Cardiac fibroblast (primary cell): Measurements from ENCODE around the gene POLR2C.

Source experiments
- DNase-seq, 2 donors: peaks; one replicate each; pipeline versions ENCODE4 v3.0.0 to v3.0.0-alpha.2; 2010; ENCODE audit warnings: low read depth in 2 of 2
- H3K4me3 ChIP-seq, 2 donors: replicated peaks in 1 of 2; 1 replicate in 1 of 2; 2 replicates in 1 of 2; pipeline ENCODE4 v1.5.1; 2011; ENCODE audit warnings: low read depth in 2 of 2, low read length in 2 of 2, mild to moderate bottlenecking in 2 of 2, moderate library complexity in 1 of 2
- TF ChIP-seq, protein P1 (sequence below): IDR thresholded peaks from one replicate; pipeline ENCODE4 v1.5.1; 2011; ENCODE audit warnings: low read depth, mild to moderate bottlenecking, low read length, inconsistent platforms

POLR2C gene

DNA sequence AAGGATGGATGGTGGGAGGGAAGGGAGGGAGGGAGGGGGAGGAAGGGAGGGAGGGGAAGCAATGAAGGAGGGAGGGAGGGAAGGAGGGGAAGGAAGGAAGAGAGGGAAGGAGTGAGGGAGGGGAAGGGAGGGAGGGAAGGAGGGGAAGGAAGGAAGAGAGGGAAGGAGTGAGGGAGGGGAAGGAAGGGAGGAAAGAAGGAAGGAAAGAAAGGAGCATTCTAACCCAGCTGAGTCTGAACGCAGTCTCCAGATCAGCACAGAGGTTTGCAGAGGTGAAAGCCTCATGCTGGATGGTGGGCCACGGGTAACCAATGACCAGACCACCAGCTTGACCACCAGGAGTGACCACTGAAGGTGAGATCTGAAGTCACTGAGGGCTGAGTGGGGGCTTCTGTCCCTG is 39.3 kb upstream of the POLR2C start:
- no peak for DNase-seq
- H3K4me3 ChIP-seq: no peak overlapping the region
- TF ChIP-seq, protein P1, sequence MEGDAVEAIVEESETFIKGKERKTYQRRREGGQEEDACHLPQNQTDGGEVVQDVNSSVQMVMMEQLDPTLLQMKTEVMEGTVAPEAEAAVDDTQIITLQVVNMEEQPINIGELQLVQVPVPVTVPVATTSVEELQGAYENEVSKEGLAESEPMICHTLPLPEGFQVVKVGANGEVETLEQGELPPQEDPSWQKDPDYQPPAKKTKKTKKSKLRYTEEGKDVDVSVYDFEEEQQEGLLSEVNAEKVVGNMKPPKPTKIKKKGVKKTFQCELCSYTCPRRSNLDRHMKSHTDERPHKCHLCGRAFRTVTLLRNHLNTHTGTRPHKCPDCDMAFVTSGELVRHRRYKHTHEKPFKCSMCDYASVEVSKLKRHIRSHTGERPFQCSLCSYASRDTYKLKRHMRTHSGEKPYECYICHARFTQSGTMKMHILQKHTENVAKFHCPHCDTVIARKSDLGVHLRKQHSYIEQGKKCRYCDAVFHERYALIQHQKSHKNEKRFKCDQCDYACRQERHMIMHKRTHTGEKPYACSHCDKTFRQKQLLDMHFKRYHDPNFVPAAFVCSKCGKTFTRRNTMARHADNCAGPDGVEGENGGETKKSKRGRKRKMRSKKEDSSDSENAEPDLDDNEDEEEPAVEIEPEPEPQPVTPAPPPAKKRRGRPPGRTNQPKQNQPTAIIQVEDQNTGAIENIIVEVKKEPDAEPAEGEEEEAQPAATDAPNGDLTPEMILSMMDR: no peak

DNA sequence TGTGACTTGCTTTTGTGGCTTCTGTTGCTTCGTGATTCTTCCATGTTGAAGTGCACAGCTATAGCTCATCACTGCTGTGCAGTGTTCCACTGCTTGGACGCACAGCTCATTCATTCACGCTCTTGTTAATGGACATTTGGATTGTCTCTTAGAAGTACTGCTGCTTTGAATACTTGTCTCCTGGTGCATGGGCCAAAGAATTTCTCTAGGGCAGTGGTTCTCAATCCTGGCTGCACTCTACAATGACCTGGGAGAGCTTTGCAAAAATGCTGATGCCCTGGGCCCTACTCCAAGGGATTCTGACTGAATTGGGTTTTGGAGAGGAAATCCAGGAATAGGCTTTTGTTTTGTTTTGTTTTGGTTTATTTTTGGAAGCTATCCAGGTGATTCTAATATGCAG is 37.9 kb upstream of the POLR2C start:
- DNase-seq: no peak
- no peak overlapping the region for H3K4me3 ChIP-seq
- TF ChIP-seq, protein P1: no peak

DNA sequence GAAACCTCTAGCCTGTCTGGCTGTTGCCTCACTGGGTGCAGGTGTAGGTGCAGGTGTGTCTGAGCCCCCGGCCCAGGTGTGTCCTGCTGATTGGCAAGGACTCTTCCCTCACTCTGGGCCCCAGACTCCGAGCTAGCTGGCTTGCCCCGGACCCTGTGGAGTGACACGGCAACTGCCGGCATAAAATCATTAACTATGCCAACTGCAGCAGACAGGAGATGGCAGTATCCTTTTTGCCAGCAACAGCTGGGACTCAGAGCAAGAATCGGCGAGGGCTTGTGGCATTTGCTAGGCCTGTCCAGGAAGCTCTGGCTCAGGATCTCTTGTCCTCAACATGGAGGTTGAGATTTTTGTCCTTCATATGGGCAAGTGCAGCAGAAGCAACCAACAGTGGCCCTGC is 36.1 kb upstream of the POLR2C start:
- DNase-seq: no peak
- TF ChIP-seq, protein P1: no peak
- H3K4me3 ChIP-seq: no peak overlapping the region

DNA sequence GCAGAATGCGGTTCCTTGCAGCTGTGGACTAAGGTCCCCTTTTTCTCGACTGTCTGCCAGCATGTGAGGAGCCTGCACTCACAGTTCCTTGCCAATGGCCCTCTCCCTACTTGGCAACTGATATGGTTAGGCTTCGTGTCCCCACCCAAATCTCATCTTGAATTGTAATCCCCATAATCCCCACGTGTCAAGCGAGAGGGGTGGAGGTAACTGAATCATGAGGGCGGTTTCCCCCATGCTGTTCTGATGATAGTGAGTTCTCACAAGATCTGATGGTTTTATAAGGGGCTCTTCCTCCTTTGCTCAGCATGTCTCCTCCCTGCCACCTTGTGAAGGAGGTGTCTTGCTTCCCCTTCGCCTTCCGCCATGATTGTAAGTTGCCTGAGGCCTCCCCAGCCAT is 35.2 kb upstream of the POLR2C start:
- H3K4me3 ChIP-seq: no peak overlapping the region
- DNase-seq: no peak
- TF ChIP-seq, protein P1: no peak

DNA sequence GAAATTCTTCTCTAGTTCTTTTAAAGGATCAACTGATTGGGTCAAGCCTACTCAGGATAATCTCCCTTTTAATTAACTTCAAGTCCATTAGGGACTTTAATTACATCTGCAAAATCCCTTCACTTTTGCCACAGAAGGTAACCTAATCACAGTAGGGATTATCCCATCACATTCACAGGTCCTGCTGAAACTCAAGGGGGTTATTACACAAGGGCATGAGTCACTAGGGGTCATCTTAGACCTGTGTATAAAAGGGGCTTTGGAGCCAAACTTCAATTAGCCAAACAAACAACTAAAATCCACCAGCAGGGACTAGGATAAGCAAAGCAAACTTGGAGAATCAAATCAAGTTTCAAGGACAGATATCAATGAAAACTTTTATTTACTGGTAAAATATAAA is 34.7 kb upstream of the POLR2C start:
- DNase-seq: no peak
- H3K4me3 ChIP-seq: no peak overlapping the region
- TF ChIP-seq, protein P1: no peak

DNA sequence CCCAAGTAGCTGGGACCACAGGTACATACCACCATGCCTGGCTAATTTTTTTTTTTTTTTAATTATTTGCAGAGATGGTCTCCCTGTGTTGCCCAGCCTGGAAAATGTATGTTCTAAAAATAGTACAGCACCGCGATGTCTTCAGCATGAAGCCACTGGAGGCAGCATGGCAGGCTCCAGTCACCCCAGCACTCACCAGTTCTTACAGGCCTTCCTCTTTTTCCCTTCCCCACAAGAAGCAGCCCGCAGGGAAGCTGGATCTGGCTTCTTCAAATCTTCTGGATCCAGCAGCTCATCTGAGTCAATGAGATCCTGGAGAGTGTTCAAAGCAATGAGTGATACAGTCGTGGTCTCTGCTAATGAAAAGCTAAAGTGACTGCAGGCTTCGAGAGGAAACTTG is 31.5 kb upstream of the POLR2C start:
- TF ChIP-seq, protein P1: no peak
- H3K4me3 ChIP-seq: no peak overlapping the region
- DNase-seq: no peak

DNA sequence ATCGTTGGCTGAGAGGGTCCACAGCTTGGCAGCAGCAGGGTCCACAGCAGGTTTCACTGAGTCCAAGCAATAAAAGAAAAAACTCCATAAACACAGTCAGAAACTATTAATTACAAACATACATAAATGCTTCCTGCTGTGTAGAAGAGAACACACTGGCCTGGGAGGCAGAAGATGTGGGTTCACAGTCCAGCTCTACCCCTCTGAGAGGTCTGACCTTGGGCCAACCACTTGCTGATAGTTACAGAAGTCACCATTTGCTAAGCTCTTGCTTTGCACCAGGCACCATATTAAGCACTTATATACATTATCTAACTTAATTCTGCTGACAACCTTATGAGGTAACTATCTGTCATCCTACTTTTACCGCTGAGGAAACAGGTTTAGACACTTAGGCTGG is 30.0 kb upstream of the POLR2C start:
- DNase-seq: no peak
- TF ChIP-seq, protein P1: no peak
- no peak overlapping the region for H3K4me3 ChIP-seq
